ENCODE results near the gene OSBPL7. TPM values are rescaled to one million over a fixed set of nuclear protein-coding genes. Genes with fewer than 3 reads are reported as not detected.

Gene OSBPL7
- polyA plus RNA-seq, 3 donors = 1.6 to 17.3 (median 1.6) TPM

- no peak for DNase-seq
- no peak overlapping the region for H3K9ac ChIP-seq (ENCODE audit: insufficient read depth, low read length, poor library complexity, severe bottlenecking)
- Mint-ChIP-seq H3K36me3 (no peaks in the 10 kb centered on the region), H3K4me1 (peaks cover 5% of the 10 kb centered on the region), H3K27me3 (ENCODE audit: low read depth in 3 of 3) (peaks cover 8 to 24% (median 16%) of the 10 kb centered on the region in 3 donors), H3K4me3 (no peak overlapping the region), H3K9me3 (peaks cover 0 to 47% (median 40%) of the 10 kb centered on the region in 7 donors), H3K27ac (no peak overlapping the region)
- H3K27ac ChIP-seq (ENCODE audit: low read depth in 1 of 2, low read length in 2 of 2) = no peak overlapping the region
- H3K4me3 ChIP-seq (replicated peaks in 1 of 3; ENCODE audit: low read depth in 2 of 3, low read length in 3 of 3) = no peak overlapping the region
- H3K4me2 ChIP-seq (replicated peaks; ENCODE audit: extremely low read depth, low read length, poor library complexity, severe bottlenecking) = no peak overlapping the region
- H3K4me1 ChIP-seq (ENCODE audit: control insufficient read depth in 1 of 2, insufficient read depth in 2 of 2, low read length in 2 of 2) = no peaks in the 10 kb centered on the region
- H2AFZ ChIP-seq (ENCODE audit: insufficient read depth, low read depth, low read length, poor library complexity, severe bottlenecking) = no peak overlapping the region
- intact Hi-C loops (cut with micrococcal nuclease) = no loop called here
- TF ChIP-seq CTCF (IDR thresholded peaks at IDR 0.05) = no peak
- peaks cover 19 to 25% of the 10 kb centered on the region in 2 donors for H3K9me3 ChIP-seq (replicated peaks in 1 of 2; ENCODE audit: control insufficient read depth in 1 of 2, insufficient read depth in 1 of 2, low read length in 2 of 2)
- peaks cover 2 to 3% of the 10 kb centered on the region in 2 donors for H3K27me3 ChIP-seq (ENCODE audit: control insufficient read depth in 2 of 2, insufficient read depth in 2 of 2, low read length in 2 of 2)
- H3K36me3 ChIP-seq (replicated peaks in 1 of 2; ENCODE audit: control insufficient read depth in 1 of 2, insufficient read depth in 2 of 2, low read length in 2 of 2) = no peaks in the 10 kb centered on the region
- WGBS (ENCODE audit: insufficient coverage) = no CpG with 5 or more reads among the region's 5 CpGs
- no peaks in the 10 kb centered on the region for H3K79me2 ChIP-seq (ENCODE audit: insufficient read depth, low read length)
- no peaks in the 10 kb centered on the region for H4K20me1 ChIP-seq (ENCODE audit: insufficient read depth, low read length)
These were observed 61.0 kb downstream of the OSBPL7 start for GRCh38 chr17:47760409-47761140.

DNA sequence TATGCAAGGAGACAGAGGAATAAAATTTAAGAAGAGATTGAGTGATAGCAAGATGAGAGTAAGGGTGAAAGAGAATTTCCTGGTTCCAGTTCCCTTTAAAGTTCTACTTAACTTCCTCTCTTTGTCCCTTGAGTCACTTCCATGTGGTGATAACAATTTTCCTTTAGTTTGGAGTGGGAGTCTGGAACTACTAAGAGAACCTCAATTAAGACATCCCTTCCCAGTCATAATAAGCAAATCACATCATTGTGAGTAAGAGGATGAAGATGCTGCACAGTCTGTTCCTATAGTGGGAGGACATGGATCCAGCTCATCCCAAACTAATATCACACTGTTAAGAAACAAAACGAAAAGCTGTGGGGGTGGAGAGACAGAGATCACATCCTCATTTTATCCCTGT lies 64.2 kb downstream of the OSBPL7 start:
- Histone ChIP-seq H3K9ac (ENCODE audit: insufficient read depth, low read length, poor library complexity, severe bottlenecking) (no peak overlapping the region), H3K4me2 (replicated peaks; ENCODE audit: extremely low read depth, low read length, poor library complexity, severe bottlenecking) (no peak overlapping the region), H3K4me1 (ENCODE audit: control insufficient read depth in 1 of 2, insufficient read depth in 2 of 2, low read length in 2 of 2) (no peaks in the 10 kb centered on the region), H3K9me3 (replicated peaks in 1 of 2; ENCODE audit: control insufficient read depth in 1 of 2, insufficient read depth in 1 of 2, low read length in 2 of 2) (peaks cover 14 to 23% of the 10 kb centered on the region in 2 donors), H3K79me2 (ENCODE audit: insufficient read depth, low read length) (no peaks in the 10 kb centered on the region), H3K27me3 (ENCODE audit: control insufficient read depth in 2 of 2, insufficient read depth in 2 of 2, low read length in 2 of 2) (peaks cover 2 to 3% of the 10 kb centered on the region in 2 donors), H3K36me3 (replicated peaks in 1 of 2; ENCODE audit: control insufficient read depth in 1 of 2, insufficient read depth in 2 of 2, low read length in 2 of 2) (no peaks in the 10 kb centered on the region), H3K4me3 (replicated peaks in 1 of 3; ENCODE audit: low read depth in 2 of 3, low read length in 3 of 3) (no peak overlapping the region), H4K20me1 (ENCODE audit: insufficient read depth, low read length) (no peaks in the 10 kb centered on the region), H2AFZ (ENCODE audit: insufficient read depth, low read depth, low read length, poor library complexity, severe bottlenecking) (no peak overlapping the region), H3K27ac (ENCODE audit: low read depth in 1 of 2, low read length in 2 of 2) (no peak overlapping the region)
- Mint-ChIP-seq H3K27me3 (ENCODE audit: low read depth in 3 of 3) (peaks cover 14 to 28% (median 14%) of the 10 kb centered on the region in 3 donors), H3K27ac (no peak overlapping the region), H3K4me1 (peaks cover 5% of the 10 kb centered on the region), H3K36me3 (no peaks in the 10 kb centered on the region), H3K4me3 (no peak overlapping the region), H3K9me3 (peaks cover 0 to 36% (median 32%) of the 10 kb centered on the region in 7 donors)
- no CpG with 5 or more reads among the region's 1 CpG for WGBS (ENCODE audit: insufficient coverage)
- no peak for DNase-seq
- intact Hi-C loops (cut with micrococcal nuclease) = no loop called here
- no peak for TF ChIP-seq CTCF (IDR thresholded peaks at IDR 0.05)

Other genes with a start within 250 kb of the OSBPL7 start
- 10 to 100 TPM in 2 of 3 donors, 1 to 10 TPM in 1; 5.8 to 83.3 (median 13.2) TPM for gene KPNB1, start 171.9 kb downstream of the OSBPL7 start, polyA plus RNA-seq
- gene TBKBP1, start 127.6 kb downstream of the OSBPL7 start, polyA plus RNA-seq = 1 to 10 TPM in 1 of 3 donors, under 1 TPM in 2; 0.22 to 7.7 (median 0.45) TPM
- gene TBX21, start 88.6 kb downstream of the OSBPL7 start, polyA plus RNA-seq = under 1 TPM; 0.05 to 0.16 (median 0.13) TPM
- gene MRPL10, start 9.7 kb upstream of the OSBPL7 start, polyA plus RNA-seq = 10 to 100 TPM; 28.5 to 32.7 (median 32.6) TPM
- gene LRRC46, start 9.9 kb upstream of the OSBPL7 start, polyA plus RNA-seq = under 1 TPM; 0.12 to 0.65 (median 0.22) TPM
- gene SCRN2, start 19.5 kb upstream of the OSBPL7 start, polyA plus RNA-seq = 10 to 100 TPM; 13.2 to 45.1 (median 14.5) TPM
- under 1 TPM in 1 of 3 donors, not detected in 2; 0.06 TPM for gene SP6, start 29.4 kb upstream of the OSBPL7 start, polyA plus RNA-seq
- gene SP2, start 74.4 kb upstream of the OSBPL7 start, polyA plus RNA-seq = 10 to 100 TPM in 1 of 3 donors, 1 to 10 TPM in 2; 3.1 to 26.7 (median 6.8) TPM
- 10 to 100 TPM; 13.2 to 34.2 (median 29.7) TPM for gene PNPO, start 119.8 kb upstream of the OSBPL7 start, polyA plus RNA-seq
- gene PRR15L, start 136.1 kb upstream of the OSBPL7 start, polyA plus RNA-seq = not detected
- gene CDK5RAP3, start 149.3 kb upstream of the OSBPL7 start, polyA plus RNA-seq = 100 to 1,000 TPM in 1 of 3 donors, 10 to 100 TPM in 2; 86.1 to 782 (median 94.4) TPM
- gene COPZ2, start 216.0 kb upstream of the OSBPL7 start, polyA plus RNA-seq = 10 to 100 TPM in 1 of 3 donors, 1 to 10 TPM in 2; 4.2 to 12.2 (median 6.9) TPM
- gene NFE2L1, start 226.6 kb upstream of the OSBPL7 start, polyA plus RNA-seq = 10 to 100 TPM in 1 of 3 donors, 1 to 10 TPM in 2; 2.8 to 27.0 (median 7.1) TPM